Kidney (tissue), 14 donors: Measurements from ENCODE around the gene MAP3K2. TPM values are rescaled to one million over a fixed set of nuclear protein-coding genes. Genes with fewer than 3 reads are reported as not detected.

ENCODE experiments used
- DNase-seq, 5 donors: peaks; one replicate each; pipeline ENCODE4 v3.0.0-alpha.2; 2013 to 2020
- FAIRE-seq: peaks from 2 replicates; lab custom pipeline; 2012; peaks lifted over from hg19 to GRCh38; lab: Jason Lieb, UNC
- H3K27ac ChIP-seq, 2 donors: one replicate each; pipeline ENCODE4 v1.7.0; 2013; ENCODE audit warnings: low read depth in 2 of 2, low read length in 2 of 2, inconsistent platforms in 1 of 2
- H3K27me3 ChIP-seq: one replicate; pipeline ENCODE4 v1.7.1; 2013; ENCODE audit warnings: low read length, inconsistent platforms; ENCODE audit not compliant: control insufficient read depth, insufficient read depth
- H3K36me3 ChIP-seq, 3 donors: one replicate each; pipeline versions ENCODE4 v1.7.0 to v1.7.1; 2013; ENCODE audit warnings: low read length in 3 of 3, control low read depth in 1 of 3, inconsistent platforms in 1 of 3; ENCODE audit not compliant: insufficient read depth in 3 of 3, control insufficient read depth in 2 of 3
- H3K4me1 ChIP-seq, 3 donors: one replicate each; pipeline versions ENCODE4 v1.7.0 to v1.7.1; 2013; ENCODE audit warnings: low read length in 3 of 3, inconsistent platforms in 1 of 3, low read depth in 1 of 3; ENCODE audit not compliant: control insufficient read depth in 2 of 3, insufficient read depth in 2 of 3
- H3K4me3 ChIP-seq, 3 donors: one replicate each; pipeline versions ENCODE4 v1.7.0 to v1.8.1; 2013; ENCODE audit warnings: low read length in 3 of 3, control low read depth in 1 of 3, inconsistent platforms in 1 of 3
- H3K9ac ChIP-seq, 3 donors: one replicate each; pipeline versions ENCODE4 v1.7.0 to v1.7.1; 2013; ENCODE audit warnings: low read length in 3 of 3, control low read depth in 1 of 3, inconsistent platforms in 1 of 3
- H3K9me3 ChIP-seq, 3 donors: one replicate each; pipeline versions ENCODE4 v1.7.0 to v1.7.1; 2013; ENCODE audit warnings: low read length in 3 of 3, control low read depth in 1 of 3, inconsistent platforms in 1 of 3; ENCODE audit not compliant: control insufficient read depth in 2 of 3, insufficient read depth in 1 of 3
- CTCF ChIP-seq: IDR thresholded peaks from 3 replicates; pipeline ENCODE4 v1.5.1; 2012; ENCODE audit warnings: mild to moderate bottlenecking, moderate library complexity, borderline replicate concordance; ENCODE audit not compliant: insufficient read depth; ENCODE audit errors: extremely low read depth
- intact Hi-C: fragments of 100-400 bp; cut with DNase I; formaldehyde crosslinking; loops from one replicate; pipeline ENCODE4 v1.11.1; 2022
- polyA plus RNA-seq: library from polyadenylated mRNA; stranded (reverse); fragments of 350-450 nt; fragmentation: Illumina TruSeq; extraction: RNeasy Lipid Tissue Mini Kit (QIAGEN cat#74804); gene quantifications from one replicate; pipeline ENCODE4 v1.2.3, GENCODE V29; 2014; ENCODE audit warnings: low read depth, low replicate concordance; ENCODE audit not compliant: insufficient read depth
- total RNA-seq: library from RNA; stranded (reverse); fragmentation: NEBNext Ultra II Directional; extraction: Animal tissue kit (Norgen Biotek cat#: 25700); gene quantifications from one replicate; pipeline ENCODE4 v1.2.1, GENCODE V29; 2021
- donor health status: control.
- donor health status: control.
- donor health status: control.
- donor health status: control.
- donor health status: control.
- donor health status: DM: yes; HTN: yes; CAD: no.
- donor health status: Normal renal cell carcinoma (clear cell type).

MAP3K2 gene
- total and polyA plus RNA-seq, 2 donors from 2014 or later = 4.9 to 65.3 TPM

GRCh38 chr2:127378720-127379119 lies 9.1 kb downstream of the MAP3K2 start:
- DNase-seq (no peak), FAIRE-seq (no peak)
- TF ChIP-seq CTCF = no peak
- Histone ChIP-seq H3K9me3 (no peaks in the 10 kb centered on the region), H3K36me3 (peaks cover 0 to 2% (median 0%) of the 10 kb centered on the region in 3 donors), H3K4me3 (no peak overlapping the region), H3K27me3 (no peaks in the 10 kb centered on the region), H3K9ac (no peak overlapping the region), H3K27ac (no peak overlapping the region), H3K4me1 (peaks cover 0 to 12% (median 2%) of the 10 kb centered on the region in 3 donors)
- intact Hi-C loops = no loop called here

DNA sequence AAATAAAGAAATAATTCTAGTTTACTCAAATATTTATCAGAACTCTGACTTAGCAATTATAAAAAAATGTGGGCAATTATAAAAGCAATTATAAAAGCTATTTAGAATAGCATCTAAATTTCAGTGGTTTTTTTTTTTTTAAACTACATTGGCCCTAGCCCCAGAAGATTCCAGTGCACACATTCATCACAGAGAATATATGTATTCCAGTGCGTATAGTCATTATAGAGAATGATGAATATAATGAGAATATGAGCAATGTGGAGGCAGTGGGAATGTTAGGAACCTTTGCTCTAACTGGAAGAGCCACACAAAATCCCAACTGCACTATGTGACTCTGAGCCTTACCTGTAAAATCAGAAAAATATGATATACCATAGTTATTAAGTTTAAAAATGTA lies 10.5 kb downstream of the MAP3K2 start:
- intact Hi-C loops = no loop called here

GRCh38 chr2:127376257-127376656 lies 11.5 kb downstream of the MAP3K2 start:
- FAIRE-seq (no peak), DNase-seq (no peak)
- H3K36me3 ChIP-seq = peaks cover 0 to 2% (median 0%) of the 10 kb centered on the region in 3 donors
- no peak overlapping the region for H3K9ac ChIP-seq
- peaks cover 0 to 3% (median 0%) of the 10 kb centered on the region in 3 donors for H3K4me1 ChIP-seq
- no peaks in the 10 kb centered on the region for H3K27me3 ChIP-seq
- TF ChIP-seq CTCF = no peak
- intact Hi-C loops = no loop called here
- no peak overlapping the region for H3K27ac ChIP-seq
- no peaks in the 10 kb centered on the region for H3K9me3 ChIP-seq
- no peak overlapping the region for H3K4me3 ChIP-seq

More for the DNA sequence above, 10.5 kb downstream of the MAP3K2 start:
- H3K36me3 ChIP-seq = peaks cover 0 to 2% (median 0%) of the 10 kb centered on the region in 3 donors
- FAIRE-seq = no peak
- no peaks in the 10 kb centered on the region for H3K27me3 ChIP-seq
- TF ChIP-seq CTCF = no peak
- no peak for DNase-seq
- no peak overlapping the region for H3K27ac ChIP-seq
- no peak overlapping the region for H3K9ac ChIP-seq
- no peaks in the 10 kb centered on the region for H3K9me3 ChIP-seq
- H3K4me1 ChIP-seq = peaks cover 0 to 6% (median 0%) of the 10 kb centered on the region in 3 donors
- no peak overlapping the region for H3K4me3 ChIP-seq
